Raji (cell line): ENCODE data around the gene COA8.

ENCODE experiments used
- POLR2A ChIP-seq: IDR thresholded peaks from 2 replicates; pipeline ENCODE4 v1.6.1; 2011; ENCODE audit warnings: low read depth, low read length, control low read depth; ENCODE audit not compliant: insufficient read depth

Gene COA8

DNA sequence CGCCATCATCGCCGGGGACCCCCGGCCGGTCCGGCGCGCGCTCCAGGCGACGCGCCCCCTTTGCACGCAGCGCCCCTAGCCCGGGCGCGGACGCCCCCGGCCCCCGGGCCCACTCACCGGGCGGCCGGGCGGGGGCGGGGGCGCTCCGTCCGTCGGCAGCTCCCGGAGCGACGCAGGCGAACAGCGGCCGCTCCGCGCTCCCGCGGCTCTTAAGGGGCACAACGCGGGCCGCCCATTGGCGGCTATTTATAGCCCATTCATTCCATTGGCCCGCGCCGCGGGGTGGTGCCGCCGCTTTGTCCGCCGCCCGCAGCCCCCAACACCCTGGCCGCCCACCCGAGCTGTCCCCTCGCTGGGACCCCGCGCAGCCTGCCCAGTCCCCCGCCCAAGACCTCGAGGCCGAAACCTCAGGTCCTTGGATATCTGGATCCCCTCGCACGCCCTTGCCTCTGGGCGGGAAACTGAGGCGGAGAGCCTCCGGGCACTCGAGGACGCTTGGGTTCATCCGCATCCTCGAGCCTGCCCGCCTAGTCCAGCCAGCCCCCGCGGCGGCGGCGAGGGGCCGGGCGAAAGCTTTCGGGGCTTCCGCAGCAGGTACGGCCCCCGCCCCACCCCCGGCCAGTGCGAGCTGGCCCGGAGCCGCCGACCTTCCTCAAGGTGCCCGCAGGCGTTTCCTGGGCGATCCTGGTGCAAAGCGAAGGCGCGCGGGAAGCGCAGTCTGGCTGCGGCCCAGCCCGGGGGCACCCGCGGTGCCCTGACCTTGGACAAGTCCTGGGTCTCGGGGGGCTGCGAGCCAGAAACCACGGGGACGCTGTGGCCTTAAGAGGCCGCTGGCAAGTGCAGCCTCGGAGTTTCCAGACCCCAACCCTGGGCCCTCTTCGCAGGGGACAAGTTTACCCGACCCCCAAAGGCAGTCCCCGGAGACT, 39.8 kb upstream of the COA8 start, which contains the start of gene CKB:
Gene CKB (minus strand): TSS at position 182 of the 926 bp plus-strand sequence. CDS start 337 bp downstream, outside the sequence.
- no peak for TF ChIP-seq POLR2A

DNA sequence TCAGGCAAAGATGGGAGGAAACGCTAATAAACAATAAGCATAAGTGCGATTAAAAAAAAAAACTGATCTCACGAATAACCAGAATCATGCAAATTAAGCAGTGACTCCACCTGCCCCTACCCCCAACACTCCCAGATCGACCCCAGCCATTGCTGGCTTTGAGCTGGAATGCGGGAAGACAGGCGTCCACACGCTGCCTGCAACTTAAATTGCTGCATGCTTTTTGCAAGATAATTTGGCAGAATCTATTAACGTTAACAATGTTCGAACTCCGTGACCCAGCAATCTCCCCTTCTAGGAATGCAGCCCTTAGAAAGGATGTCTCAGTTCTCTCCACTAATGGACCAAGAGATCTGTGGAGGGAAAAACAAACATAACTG, 39.2 kb upstream of the COA8 start:
- no peak for TF ChIP-seq POLR2A

DNA sequence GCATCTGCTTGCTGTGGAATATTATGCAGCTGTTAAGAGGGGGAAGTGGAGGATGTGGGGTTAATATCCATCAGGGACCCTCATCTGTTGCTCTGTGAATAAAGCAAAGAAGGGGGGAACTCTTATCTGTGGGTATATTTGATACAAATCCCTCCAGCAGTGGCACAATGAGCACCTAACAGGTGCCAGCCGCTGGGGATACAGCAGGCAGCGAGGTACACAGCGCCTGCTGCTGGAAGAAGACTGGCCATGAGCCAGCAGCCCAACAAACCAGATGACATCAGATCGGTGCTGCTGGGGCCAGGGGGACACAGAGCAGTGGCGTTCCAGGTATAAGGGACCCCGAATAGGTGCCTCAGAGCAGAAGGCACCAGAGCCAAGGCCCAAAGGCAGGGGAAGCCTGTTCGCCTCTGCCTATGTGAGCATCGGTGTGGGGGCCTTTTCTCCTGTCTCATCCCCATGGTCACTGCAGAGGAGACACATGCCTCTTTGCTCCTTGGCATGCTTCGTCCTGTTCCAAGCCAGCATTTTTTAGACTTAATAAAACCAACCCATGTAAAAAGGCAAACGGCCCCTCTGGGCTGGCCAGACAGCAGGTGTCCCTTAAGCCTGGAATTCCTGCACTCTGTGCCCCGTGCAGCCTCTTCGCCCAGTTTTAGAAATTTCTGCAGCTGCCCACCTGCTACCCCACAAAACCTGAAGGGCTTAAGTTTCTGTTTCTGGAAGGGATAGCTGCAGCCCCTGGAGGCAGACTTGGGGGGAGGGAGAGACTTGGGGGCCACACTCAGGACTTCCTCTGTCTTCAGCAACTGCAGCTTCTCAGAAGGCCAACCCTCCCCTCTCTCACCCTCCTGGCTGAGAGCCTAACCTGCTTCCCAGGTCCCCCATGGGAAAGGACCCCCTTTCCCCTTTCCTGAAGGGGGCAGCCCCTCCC, 38.5 kb upstream of the COA8 start:
- no peak for TF ChIP-seq POLR2A

GRCh38 chr14:103526247-103526913, 36.4 kb upstream of the COA8 start:
- no peak for TF ChIP-seq POLR2A

DNA sequence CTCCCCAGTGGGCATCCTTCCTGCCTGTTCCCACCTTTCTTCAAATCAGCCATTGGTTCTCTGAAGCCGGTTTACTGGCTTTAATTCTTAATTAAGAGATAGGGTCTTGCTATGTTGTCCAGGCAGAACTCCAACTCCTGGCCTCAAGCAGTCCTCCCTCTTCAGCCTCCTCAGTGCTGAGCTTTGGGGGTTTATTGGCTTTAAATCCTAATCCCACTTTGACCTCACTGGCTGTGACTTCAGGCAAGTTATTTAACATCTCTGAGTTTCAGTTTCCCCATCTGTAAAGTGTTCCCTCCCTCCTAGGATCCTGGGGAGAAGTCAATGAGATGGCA, 35.9 kb upstream of the COA8 start:
- TF ChIP-seq POLR2A, result no peak

- TF ChIP-seq POLR2A, result no peak
These were observed 35.2 kb upstream of the COA8 start for GRCh38 chr14:103527408-103528145.

GRCh38 chr14:103528146-103528586, 34.6 kb upstream of the COA8 start:
- TF ChIP-seq POLR2A, result no peak

- TF ChIP-seq POLR2A, result peak; percentile 75
These were observed 34.0 kb upstream of the COA8 start, which contains the start of gene TRMT61A for GRCh38 chr14:103528587-103529382. TRMT61A (plus strand) TSS chr14:103529196; CDS start chr14:103529979, 783 bp downstream.

DNA sequence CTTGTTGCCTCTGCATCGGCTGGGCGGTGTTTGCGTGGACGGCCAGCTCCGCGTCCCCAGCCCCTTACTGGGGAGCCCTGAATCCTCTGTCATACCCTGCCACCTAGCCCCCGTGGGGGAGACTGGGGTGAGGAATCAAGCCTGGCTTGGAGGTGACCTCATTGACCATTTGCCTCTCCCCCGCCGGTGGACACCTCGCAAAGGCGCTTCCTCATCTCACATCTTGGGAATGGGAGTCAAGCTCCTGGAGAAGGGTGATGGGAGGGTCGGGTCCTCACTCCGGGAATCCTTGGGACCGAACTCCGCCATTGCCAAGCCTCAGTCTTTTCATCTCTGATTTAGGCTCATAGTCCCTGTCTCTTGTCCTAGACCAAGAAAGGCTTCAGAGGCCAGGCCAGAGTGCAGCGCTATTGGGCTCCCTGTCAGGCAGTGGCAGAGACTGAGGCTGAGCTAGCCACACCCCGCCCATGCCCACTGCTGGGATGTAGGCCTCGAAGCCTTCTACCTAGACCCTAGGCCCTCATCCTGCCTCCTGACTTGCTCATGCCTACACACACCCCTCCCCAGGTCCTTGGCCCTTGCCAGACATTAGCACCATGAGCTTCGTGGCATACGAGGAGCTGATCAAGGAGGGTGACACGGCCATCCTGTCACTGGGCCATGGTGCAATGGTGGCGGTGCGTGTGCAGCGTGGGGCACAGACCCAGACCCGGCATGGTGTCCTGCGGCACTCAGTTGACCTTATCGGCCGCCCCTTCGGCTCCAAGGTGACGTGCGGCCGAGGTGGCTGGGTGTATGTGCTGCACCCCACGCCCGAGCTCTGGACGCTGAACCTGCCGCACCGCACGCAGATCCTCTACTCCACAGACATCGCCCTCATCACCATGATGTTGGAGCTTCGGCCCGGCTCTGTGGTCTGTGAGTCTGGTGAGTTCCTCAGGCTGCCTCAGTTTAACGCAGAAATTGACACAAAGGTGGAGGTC, 33.1 kb upstream of the COA8 start:
- TF ChIP-seq POLR2A, result no peak

DNA sequence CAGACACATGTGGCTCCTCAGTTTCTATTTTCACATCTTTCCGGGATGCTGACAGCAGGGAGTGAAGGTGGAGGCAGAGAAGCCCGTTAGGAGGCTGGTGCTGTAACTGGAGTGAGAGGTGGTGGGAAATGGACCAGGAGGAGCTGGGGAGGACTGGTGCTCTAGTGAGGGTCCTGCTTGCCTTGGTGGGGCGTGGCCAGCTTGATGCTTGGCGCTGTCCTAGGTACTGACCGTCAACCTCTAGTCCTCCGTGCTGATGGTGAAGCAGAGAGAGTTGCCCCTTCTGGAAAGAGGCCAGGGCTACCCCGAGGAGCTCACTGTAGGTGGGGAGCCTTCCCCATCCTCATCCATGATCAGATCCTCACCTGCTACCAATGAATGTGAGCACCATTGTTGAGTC, 32.4 kb upstream of the COA8 start:
- no peak for TF ChIP-seq POLR2A

DNA sequence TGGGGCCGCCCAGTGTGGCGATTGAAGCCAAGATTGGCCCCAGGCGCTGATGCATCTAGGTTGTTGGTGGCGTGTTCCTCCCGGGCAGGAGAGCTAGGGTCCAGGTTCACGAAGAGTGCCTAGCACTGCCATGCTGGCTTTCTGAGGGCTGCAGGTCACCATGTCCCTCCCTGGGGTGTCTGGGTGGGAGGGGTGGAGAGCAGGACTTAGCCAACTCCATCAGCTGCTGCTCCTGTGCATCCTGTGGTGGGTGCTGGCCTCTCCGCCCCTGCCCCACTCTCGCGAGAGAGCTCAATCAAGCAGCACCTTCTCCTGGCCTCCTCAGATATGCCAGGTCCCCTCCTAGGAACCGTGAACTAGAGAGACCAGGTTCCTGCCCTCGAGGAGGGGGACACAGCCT, 31.9 kb upstream of the COA8 start:
- no peak for TF ChIP-seq POLR2A

- TF ChIP-seq POLR2A, result no peak
These were observed 31.1 kb upstream of the COA8 start for GRCh38 chr14:103531421-103532215.
